SU-DHL-6 (cell line): ENCODE results near the gene ROS1.

Experiments
- H2AFZ ChIP-seq: fragments of 200-600 bp; sonication (generic); 2 replicates; pipeline ENCODE4 v1.6.1; 2014; ENCODE audit warnings: low read depth, mild to moderate bottlenecking, moderate library complexity, mixed read lengths, antibody characterized with exemption, low read length; ENCODE audit not compliant: severe bottlenecking
- H3F3A ChIP-seq: fragments of 200-600 bp; shearing (Covaris generic); 2 replicates; pipeline ENCODE4 v1.6.0; 2016; ENCODE audit warnings: antibody characterized with exemption, mild to moderate bottlenecking; ENCODE audit not compliant: insufficient read depth
- H3K27ac ChIP-seq: fragments of 200-600 bp; sonication (generic); 2 replicates; pipeline ENCODE4 v1.5.1; 2016; ENCODE audit warnings: low read depth, mild to moderate bottlenecking, low read length, moderate library complexity, mixed read lengths
- H3K27me3 ChIP-seq: fragments of 200-600 bp; sonication (generic), shearing (Covaris generic); 2 replicates; pipeline ENCODE4 v1.6.0; 2014; ENCODE audit warnings: mild to moderate bottlenecking, low read length
- H3K36me3 ChIP-seq: fragments of 200-600 bp; sonication (generic); 2 replicates; pipeline ENCODE4 v1.6.1; 2014; ENCODE audit warnings: mild to moderate bottlenecking, low read length, mixed read lengths
- H3K4me2 ChIP-seq: fragments of 300-600, 200-600 bp; shearing (Covaris generic), sonication (generic); 2 replicates; pipeline ENCODE4 v1.6.0; 2014; ENCODE audit warnings: low read length, low read depth, mild to moderate bottlenecking; ENCODE audit not compliant: poor library complexity, severe bottlenecking
- H3K4me3 ChIP-seq: fragments of 200-600 bp; sonication (generic); 2 replicates; pipeline ENCODE4 v1.5.1; 2014; ENCODE audit warnings: antibody characterized with exemption, low read length, mild to moderate bottlenecking, mixed read lengths; ENCODE audit not compliant: insufficient read depth, poor library complexity, severe bottlenecking
- H3K79me2 ChIP-seq: fragments of 200-600 bp; sonication (generic); 2 replicates; pipeline ENCODE4 v1.6.1; 2014; ENCODE audit warnings: mild to moderate bottlenecking, low read length, moderate library complexity; ENCODE audit not compliant: insufficient read depth
- H3K9ac ChIP-seq: fragments of 200-600 bp; sonication (generic); 2 replicates; pipeline ENCODE4 v1.7.0; 2014; ENCODE audit warnings: mild to moderate bottlenecking, low read length
- H3K9me2 ChIP-seq: fragments of 200-600 bp; sonication (generic); replicated peaks from 2 replicates; pipeline ENCODE4 v1.6.1; 2014; ENCODE audit warnings: low read length; ENCODE audit not compliant: insufficient read depth
- H3K9me3 ChIP-seq: fragments of 200-600 bp; sonication (generic); 2 replicates; pipeline ENCODE4 v1.6.1; 2014; ENCODE audit warnings: low read length, mixed read lengths; ENCODE audit not compliant: insufficient read depth
- H4K20me1 ChIP-seq: fragments of 200-600 bp; sonication (generic); 2 replicates; pipeline ENCODE4 v1.6.1; 2014; ENCODE audit warnings: low read depth, mild to moderate bottlenecking, antibody characterized with exemption, low read length, moderate library complexity, mixed read lengths
- CTCF ChIP-seq: fragments of 200-600 bp; sonication (generic); IDR thresholded peaks from one replicate; pipeline ENCODE4 v1.5.1; 2017; ENCODE audit warnings: antibody characterized with exemption, mild to moderate bottlenecking, low read length, moderate library complexity; ENCODE audit not compliant: insufficient read depth, poor library complexity, severe bottlenecking
- EZH2phosphoT487 ChIP-seq: fragments of 200-600 bp; sonication (generic), shearing (Covaris generic); conservative IDR thresholded peaks from 2 replicates; pipeline ENCODE4 v1.6.1; 2018; ENCODE audit warnings: mild to moderate bottlenecking, antibody characterized with exemption, low read length, moderate library complexity, mixed read lengths

The ROS1 gene

GRCh38 chr6:117326396-117326795 lies 99.3 kb downstream of the ROS1 start:
- Histone ChIP-seq H4K20me1 (no peaks in the 10 kb centered on the region), H3K36me3 (no peaks in the 10 kb centered on the region), H3K9ac (no peak overlapping the region), H3K9me3 (no peaks in the 10 kb centered on the region), H3K4me3 (no peak overlapping the region), H3K27me3 (no peaks in the 10 kb centered on the region), H3K27ac (no peak overlapping the region), H3K9me2 (no peaks in the 10 kb centered on the region), H3K4me2 (no peak overlapping the region), H3K79me2 (no peaks in the 10 kb centered on the region), H2AFZ (no peak overlapping the region), H3F3A (no peaks in the 10 kb centered on the region)
- no peak for TF ChIP-seq EZH2phosphoT487
- TF ChIP-seq CTCF, result no peak

- Histone ChIP-seq H2AFZ (no peak overlapping the region), H3K9ac (no peak overlapping the region), H3K79me2 (no peaks in the 10 kb centered on the region), H3K27me3 (no peaks in the 10 kb centered on the region), H3K36me3 (no peaks in the 10 kb centered on the region), H3F3A (no peaks in the 10 kb centered on the region), H3K4me2 (no peak overlapping the region), H3K4me3 (no peak overlapping the region), H3K9me2 (no peaks in the 10 kb centered on the region), H3K9me3 (no peaks in the 10 kb centered on the region), H3K27ac (no peak overlapping the region), H4K20me1 (no peaks in the 10 kb centered on the region)
- no peak for TF ChIP-seq CTCF
- TF ChIP-seq EZH2phosphoT487, result no peak
Measured at GRCh38 chr6:117317261-117317660, 108.5 kb downstream of the ROS1 start.

GRCh38 chr6:117311726-117312125 lies 114.0 kb downstream of the ROS1 start:
- H3K9ac ChIP-seq, result no peak overlapping the region
- H3K79me2 ChIP-seq, result no peaks in the 10 kb centered on the region
- TF ChIP-seq CTCF (no peak), EZH2phosphoT487 (no peak)

More at GRCh38 chr6:117311726-117312125, 114.0 kb downstream of the ROS1 start:
- H3K9me3 ChIP-seq, result no peaks in the 10 kb centered on the region
- H4K20me1 ChIP-seq, result no peaks in the 10 kb centered on the region
- H3K27ac ChIP-seq, result no peak overlapping the region
- no peaks in the 10 kb centered on the region for H3K9me2 ChIP-seq
- no peaks in the 10 kb centered on the region for H3K36me3 ChIP-seq
- H3K4me3 ChIP-seq, result no peak overlapping the region
- no peak overlapping the region for H3K4me2 ChIP-seq
- no peaks in the 10 kb centered on the region for H3F3A ChIP-seq
- H2AFZ ChIP-seq, result no peak overlapping the region
- H3K27me3 ChIP-seq, result no peaks in the 10 kb centered on the region
